Activated naive CD8-positive, alpha-beta T cell treated with anti-CD3 and anti-CD28 coated beads, Interleukin-2, amount 10 ng/mL, durations not matched to agents 7 days and 5 days (primary cell): ENCODE results near the gene ACOT7. TPM values are rescaled to one million over a fixed set of nuclear protein-coding genes. Genes with fewer than 3 reads are reported as not detected.

Experiments used
- ATAC-seq: fragments of 150-1000 bp; cut with Tn5 transposase; one replicate; pipeline ENCODE4 v1.10.0; 2021; ENCODE audit warnings: low read depth, moderate library complexity
- POLR2A ChIA-PET: fragments of 350-600 bp; sonication (Branson Sonifier 250); formaldehyde crosslinking; loops from one replicate; lab custom pipeline; 2021; ENCODE audit warnings: antibody characterized with exemption; lab: Charles Lee
- DNase-seq: peaks from one replicate; pipeline ENCODE4 v3.0.0; 2021
- H3K27ac Mint-ChIP-seq: one replicate; pipeline ENCODE4 v1.8.0; 2022; ENCODE audit warnings: mild to moderate bottlenecking, mixed read lengths
- H3K27me3 Mint-ChIP-seq: one replicate; pipeline ENCODE4 v1.8.0; 2022; ENCODE audit warnings: mild to moderate bottlenecking, moderate library complexity, mixed read lengths
- H3K36me3 Mint-ChIP-seq: one replicate; pipeline ENCODE4 v1.8.0; 2021; ENCODE audit warnings: mild to moderate bottlenecking, mixed read lengths
- H3K4me1 Mint-ChIP-seq: one replicate; pipeline ENCODE4 v1.8.0; 2021; ENCODE audit warnings: mixed read lengths
- H3K4me3 Mint-ChIP-seq: one replicate; pipeline ENCODE4 v1.8.0; 2022; ENCODE audit warnings: mild to moderate bottlenecking, moderate library complexity, mixed read lengths
- H3K9me3 Mint-ChIP-seq: one replicate; pipeline ENCODE4 v1.8.0; 2021; ENCODE audit warnings: mixed read lengths
- total RNA-seq, 2 experiments: library from RNA; stranded (reverse); gene quantifications; one replicate each; pipeline ENCODE4 v1.2.3, GENCODE V29; 2021

The ACOT7 gene
- total RNA-seq, 2 experiments from 2014 or later: 43.9 to 52.8 TPM

- H3K36me3 Mint-ChIP-seq: peaks cover 4% of the 10 kb centered on the region
- no peak overlapping the region for H3K4me3 Mint-ChIP-seq
- no peaks in the 10 kb centered on the region for H3K4me1 Mint-ChIP-seq
- POLR2A ChIA-PET: interaction anchor here (0.6 kb wide), 1 partner anchor 257 kb away, joined by 4 read pairs; no protein-coding TSS in a partner anchor
- DNase-seq (no peak), ATAC-seq (no peak)
- no peak overlapping the region for H3K27ac Mint-ChIP-seq
- H3K9me3 Mint-ChIP-seq: no peaks in the 10 kb centered on the region
- no peaks in the 10 kb centered on the region for H3K27me3 Mint-ChIP-seq
These were observed 112.7 kb downstream of the ACOT7 start for GRCh38 chr1:6280761-6281451.

GRCh38 chr1:6279613-6280383, 113.8 kb downstream of the ACOT7 start:
- H3K4me1 Mint-ChIP-seq: no peaks in the 10 kb centered on the region
- no peak for ATAC-seq
- no peak overlapping the region for H3K27ac Mint-ChIP-seq
- H3K9me3 Mint-ChIP-seq: no peaks in the 10 kb centered on the region
- no peak overlapping the region for H3K4me3 Mint-ChIP-seq
- no peak for DNase-seq
- POLR2A ChIA-PET: interaction anchor here (0.6 kb wide), 2 partner anchors 77 to 258 kb away, joined by 4 to 6 read pairs; no protein-coding TSS in a partner anchor
- H3K27me3 Mint-ChIP-seq: no peaks in the 10 kb centered on the region
- peaks cover 4% of the 10 kb centered on the region for H3K36me3 Mint-ChIP-seq

- Mint-ChIP-seq H3K9me3 (no peaks in the 10 kb centered on the region), H3K4me1 (no peaks in the 10 kb centered on the region), H3K27ac (no peak overlapping the region), H3K27me3 (no peaks in the 10 kb centered on the region), H3K4me3 (no peak overlapping the region), H3K36me3 (peaks cover 4% of the 10 kb centered on the region)
- DNase-seq (no peak), ATAC-seq (no peak)
- POLR2A ChIA-PET: no interaction called here
These were observed 114.5 kb downstream of the ACOT7 start for GRCh38 chr1:6279066-6279465.

GRCh38 chr1:6278263-6278662, 115.3 kb downstream of the ACOT7 start:
- no peak overlapping the region for H3K4me3 Mint-ChIP-seq
- DNase-seq (no peak), ATAC-seq (no peak)
- H3K36me3 Mint-ChIP-seq: peaks cover 4% of the 10 kb centered on the region
- H3K9me3 Mint-ChIP-seq: no peaks in the 10 kb centered on the region
- no peak overlapping the region for H3K27ac Mint-ChIP-seq
- no peaks in the 10 kb centered on the region for H3K27me3 Mint-ChIP-seq
- H3K4me1 Mint-ChIP-seq: no peaks in the 10 kb centered on the region
- POLR2A ChIA-PET: no interaction called here

- no peak for ATAC-seq
- no peaks in the 10 kb centered on the region for H3K4me1 Mint-ChIP-seq
- H3K4me3 Mint-ChIP-seq: no peak overlapping the region
- H3K9me3 Mint-ChIP-seq: no peaks in the 10 kb centered on the region
- peaks cover 4% of the 10 kb centered on the region for H3K36me3 Mint-ChIP-seq
- DNase-seq: no peak
- no peaks in the 10 kb centered on the region for H3K27me3 Mint-ChIP-seq
- POLR2A ChIA-PET: no interaction called here
- H3K27ac Mint-ChIP-seq: no peak overlapping the region
These were observed 116.6 kb downstream of the ACOT7 start for GRCh38 chr1:6276811-6277555.

GRCh38 chr1:6275826-6276782, 117.5 kb downstream of the ACOT7 start:
- Mint-ChIP-seq H3K27me3 (no peaks in the 10 kb centered on the region), H3K27ac (no peak overlapping the region), H3K4me1 (no peaks in the 10 kb centered on the region)

GRCh38 chr1:6274622-6275139, 118.9 kb downstream of the ACOT7 start:
- Mint-ChIP-seq H3K36me3 (peaks cover 4% of the 10 kb centered on the region), H3K4me3 (no peak overlapping the region), H3K27ac (no peak overlapping the region), H3K4me1 (no peaks in the 10 kb centered on the region), H3K9me3 (no peaks in the 10 kb centered on the region), H3K27me3 (no peaks in the 10 kb centered on the region)
- DNase-seq: no peak
- no peak for ATAC-seq
- POLR2A ChIA-PET: no interaction called here

More at GRCh38 chr1:6275826-6276782, 117.5 kb downstream of the ACOT7 start:
- POLR2A ChIA-PET: interaction anchor here (0.7 kb wide), 1 partner anchor 60 kb away, joined by 7 read pairs; no protein-coding TSS in a partner anchor
- Mint-ChIP-seq H3K4me3 (no peak overlapping the region), H3K36me3 (peaks cover 4% of the 10 kb centered on the region), H3K9me3 (no peaks in the 10 kb centered on the region)
- DNase-seq: no peak
- ATAC-seq: no peak

- Mint-ChIP-seq H3K27me3 (no peaks in the 10 kb centered on the region), H3K4me1 (no peaks in the 10 kb centered on the region), H3K36me3 (peaks cover 2% of the 10 kb centered on the region), H3K4me3 (no peak overlapping the region), H3K27ac (no peak overlapping the region), H3K9me3 (no peaks in the 10 kb centered on the region)
- POLR2A ChIA-PET: no interaction called here
- DNase-seq: no peak
- ATAC-seq: no peak
These were observed 119.5 kb downstream of the ACOT7 start for GRCh38 chr1:6274102-6274501.

GRCh38 chr1:6273380-6273891, 120.1 kb downstream of the ACOT7 start:
- Mint-ChIP-seq H3K9me3 (no peaks in the 10 kb centered on the region), H3K27me3 (no peaks in the 10 kb centered on the region), H3K36me3 (peaks cover 2% of the 10 kb centered on the region), H3K4me1 (no peaks in the 10 kb centered on the region), H3K4me3 (no peak overlapping the region), H3K27ac (no peak overlapping the region)
- POLR2A ChIA-PET: no interaction called here
- ATAC-seq (no peak), DNase-seq (no peak)

GRCh38 chr1:6272868-6273267, 120.7 kb downstream of the ACOT7 start:
- Mint-ChIP-seq H3K27ac (no peak overlapping the region), H3K9me3 (no peaks in the 10 kb centered on the region), H3K4me3 (no peak overlapping the region), H3K4me1 (no peaks in the 10 kb centered on the region), H3K27me3 (no peaks in the 10 kb centered on the region), H3K36me3 (peaks cover 2% of the 10 kb centered on the region)
- ATAC-seq: no peak
- no peak for DNase-seq
- POLR2A ChIA-PET: no interaction called here

- Mint-ChIP-seq H3K36me3 (no peaks in the 10 kb centered on the region), H3K27me3 (no peaks in the 10 kb centered on the region), H3K27ac (no peak overlapping the region)
These were observed 121.1 kb downstream of the ACOT7 start for GRCh38 chr1:6272452-6272851.

GRCh38 chr1:6271554-6271953, 122.0 kb downstream of the ACOT7 start:
- no peaks in the 10 kb centered on the region for H3K4me1 Mint-ChIP-seq
- no peak for DNase-seq
- no peak overlapping the region for H3K27ac Mint-ChIP-seq
- no peaks in the 10 kb centered on the region for H3K36me3 Mint-ChIP-seq
- H3K4me3 Mint-ChIP-seq: no peak overlapping the region
- no peaks in the 10 kb centered on the region for H3K9me3 Mint-ChIP-seq
- ATAC-seq: no peak
- POLR2A ChIA-PET: no interaction called here
- H3K27me3 Mint-ChIP-seq: no peaks in the 10 kb centered on the region

More at GRCh38 chr1:6272452-6272851, 121.1 kb downstream of the ACOT7 start:
- POLR2A ChIA-PET: no interaction called here
- H3K4me1 Mint-ChIP-seq: no peaks in the 10 kb centered on the region
- ATAC-seq (no peak), DNase-seq (no peak)
- no peaks in the 10 kb centered on the region for H3K9me3 Mint-ChIP-seq
- H3K4me3 Mint-ChIP-seq: no peak overlapping the region
